Peyer's patch (tissue), 4 donors: ENCODE measurements around the gene CUZD1. TPM values are rescaled to one million over a fixed set of nuclear protein-coding genes. Genes with fewer than 3 reads are reported as not detected.
"Not testable (repeated sequence)": the region's sequence is repeated elsewhere in the genome, so short reads cannot be mapped to it uniquely, and the experiment has no call there.

Experiments used
- DNase-seq, 3 donors: peaks; one replicate each; pipeline ENCODE4 v3.0.0-alpha.2; 2017 to 2019
- H3K27ac ChIP-seq, 4 donors: fragments of 200-600 bp; sonication (generic); one replicate each; pipeline ENCODE4 v1.5.1; 2016 to 2019
- H3K27me3 ChIP-seq, 2 donors: fragments of 200-600 bp; sonication (generic); one replicate each; pipeline ENCODE4 v1.5.1; 2019
- H3K36me3 ChIP-seq, 3 donors: fragments of 200-600 bp; sonication (generic); one replicate each; pipeline ENCODE4 v1.5.1; 2016 to 2019
- H3K4me1 ChIP-seq, 4 donors: fragments of 200-600 bp; sonication (generic); one replicate each; pipeline ENCODE4 v1.5.1; 2016 to 2019
- H3K4me3 ChIP-seq, 4 donors: fragments of 200-600 bp; sonication (generic); 1 replicate in 3 of 4; 2 replicates in 1 of 4; pipeline ENCODE4 v1.5.1; 2016 to 2019; ENCODE audit warnings: mild to moderate bottlenecking in 1 of 4
- H3K9me3 ChIP-seq, 4 donors: fragments of 200-600 bp; sonication (generic); one replicate each; pipeline ENCODE4 v1.5.1; 2016 to 2019; ENCODE audit warnings: mild to moderate bottlenecking in 1 of 4
- CTCF ChIP-seq, 6 experiments: fragments of 450-650 bp in 4 of 6; fragments of 200-600 bp in 2 of 6; sonication (generic) in 1 of 6; IDR thresholded peaks; one replicate each; pipeline ENCODE4 v1.5.1; 2017 to 2019; ENCODE audit warnings: antibody characterized with exemption in 6 of 6, mild to moderate bottlenecking in 3 of 6, moderate library complexity in 1 of 6
- POLR2A ChIP-seq, 2 donors: fragments of 450-650 bp; IDR thresholded peaks; one replicate each; pipeline ENCODE4 v1.5.1; 2017; ENCODE audit warnings: antibody characterized with exemption in 2 of 2, mild to moderate bottlenecking in 2 of 2, moderate library complexity in 2 of 2
- total RNA-seq, 4 donors: library from RNA; depleted of rRNA; stranded (reverse); fragments of >200 nt; gene quantifications; one replicate each; pipeline ENCODE4 v1.1.0, GENCODE V29; 2016

Gene CUZD1
- total RNA-seq, 4 donors from 2014 or later: 0.35 to 11.6 (median 1.5) TPM

GRCh38 chr10:122878799-122879338, 33.2 kb upstream of the CUZD1 start:
- Histone ChIP-seq H3K27ac (peak overlapping the region; percentile 63 to 81 (median 69)), H3K4me1 (peaks cover 0 to 13% (median 0%) of the 10 kb centered on the region in 4 donors)
- no peak for DNase-seq

GRCh38 chr10:122877264-122877663, 31.6 kb upstream of the CUZD1 start:
- no peaks in the 10 kb centered on the region for H3K36me3 ChIP-seq
- TF ChIP-seq POLR2A (IDR thresholded peaks at IDR 0.05) (no peak), CTCF (IDR thresholded peaks at IDR 0.05) (no peak)
- no peaks in the 10 kb centered on the region for H3K27me3 ChIP-seq
- H3K4me3 ChIP-seq: no peak overlapping the region
- H3K9me3 ChIP-seq: no peaks in the 10 kb centered on the region
- H3K4me1 ChIP-seq: peaks cover 0 to 13% (median 0%) of the 10 kb centered on the region in 4 donors
- DNase-seq: no peak
- no peak overlapping the region for H3K27ac ChIP-seq

More at GRCh38 chr10:122878799-122879338, 33.2 kb upstream of the CUZD1 start:
- Histone ChIP-seq H3K27me3 (no peaks in the 10 kb centered on the region), H3K9me3 (no peaks in the 10 kb centered on the region), H3K36me3 (no peaks in the 10 kb centered on the region), H3K4me3 (peak overlapping the region; percentile 55 to 66 (median 60))
- TF ChIP-seq POLR2A (IDR thresholded peaks at IDR 0.05): no peak
- no peak for TF ChIP-seq CTCF (IDR thresholded peaks at IDR 0.05)

GRCh38 chr10:122876467-122876855, 30.8 kb upstream of the CUZD1 start:
- Histone ChIP-seq H3K27ac (no peak overlapping the region), H3K4me3 (no peak overlapping the region), H3K27me3 (no peaks in the 10 kb centered on the region), H3K9me3 (no peaks in the 10 kb centered on the region), H3K4me1 (peaks cover 0 to 13% (median 0%) of the 10 kb centered on the region in 4 donors), H3K36me3 (no peaks in the 10 kb centered on the region)
- no peak for DNase-seq
- TF ChIP-seq POLR2A (IDR thresholded peaks at IDR 0.05) (no peak), CTCF (IDR thresholded peaks at IDR 0.05) (no peak)

- Histone ChIP-seq H3K27me3 (no peaks in the 10 kb centered on the region), H3K4me3 (no peak overlapping the region), H3K4me1 (peaks cover 0 to 13% (median 0%) of the 10 kb centered on the region in 4 donors), H3K27ac (no peak overlapping the region), H3K36me3 (no peaks in the 10 kb centered on the region), H3K9me3 (no peaks in the 10 kb centered on the region)
- TF ChIP-seq CTCF (IDR thresholded peaks at IDR 0.05) (no peak), POLR2A (IDR thresholded peaks at IDR 0.05) (no peak)
- DNase-seq: no peak
Observed at GRCh38 chr10:122875843-122876466, 30.3 kb upstream of the CUZD1 start.

- DNase-seq, H3K4me1 ChIP-seq, H3K27me3 ChIP-seq, H3K27ac ChIP-seq, H3K4me3 ChIP-seq, H3K9me3 ChIP-seq, H3K36me3 ChIP-seq: not testable (repeated sequence)
Observed at GRCh38 chr10:122871947-122872346, 26.3 kb upstream of the CUZD1 start.

- H3K4me3 ChIP-seq, H3K36me3 ChIP-seq, H3K4me1 ChIP-seq, H3K27me3 ChIP-seq, H3K27ac ChIP-seq, H3K9me3 ChIP-seq, DNase-seq: not testable (repeated sequence)
Observed at GRCh38 chr10:122868768-122869167, 23.1 kb upstream of the CUZD1 start.

- not testable (repeated sequence) for H3K9me3 ChIP-seq, DNase-seq, H3K27ac ChIP-seq
Observed at GRCh38 chr10:122866757-122867482, 21.3 kb upstream of the CUZD1 start.

More at GRCh38 chr10:122866757-122867482, 21.3 kb upstream of the CUZD1 start:
- H3K36me3 ChIP-seq, H3K4me1 ChIP-seq, H3K4me3 ChIP-seq, H3K27me3 ChIP-seq: not testable (repeated sequence)
